ENCODE data around the gene NIPSNAP3A.

GRCh38 chr9:104711604-104712003, 35.9 kb upstream of the NIPSNAP3A start:
- TF ChIP-seq EZH2 (IDR thresholded peaks at IDR 0.05) (no peak), POLR2AphosphoS5 (IDR thresholded peaks at IDR 0.05; ENCODE audit: borderline replicate concordance, low read depth, low read length) (no peak)
